ENCODE measurements around the gene PARP15. TPM values are rescaled to one million over a fixed set of nuclear protein-coding genes. Genes with fewer than 3 reads are reported as not detected.
"Not testable (repeated sequence)": the region's sequence is repeated elsewhere in the genome, so short reads cannot be mapped to it uniquely, and the experiment has no call there.

PARP15 gene
- total and polyA plus RNA-seq, 2 experiments from 2014 or later = 0.58 to 0.63 TPM

- Histone ChIP-seq H2AFZ (peak within 1 kb of the TSS; percentile 100), H3K4me2 (peak within 1 kb of the TSS; percentile 91), H3K27me3 (no peaks in the 10 kb centered on the region), H3K36me3 (replicated peaks; ENCODE audit: insufficient read depth, low read depth) (no peaks in the 10 kb centered on the region), H3K9me2 (replicated peaks; ENCODE audit: insufficient read depth) (no peaks in the 10 kb centered on the region), H3K4me1 (ENCODE audit: insufficient read depth) (peaks cover 22% of the 10 kb centered on the region), H3K4me3 (peak within 1 kb of the TSS; percentile 96), H3K9me3 (ENCODE audit: low read depth) (no peaks in the 10 kb centered on the region), H3K27ac (peak within 1 kb of the TSS; percentile 89), H4K20me1 (ENCODE audit: insufficient read depth, poor library complexity, severe bottlenecking) (no peaks in the 10 kb centered on the region), H3K79me2 (peaks cover 35% of the 10 kb centered on the region)
- 3% methylated on average over 29 of the region's 63 CpGs for whole genome bisulfite sequencing (ENCODE audit: low lambda C conversion rate, missing lambda C conversion rate)
- TF ChIP-seq, protein P1, sequence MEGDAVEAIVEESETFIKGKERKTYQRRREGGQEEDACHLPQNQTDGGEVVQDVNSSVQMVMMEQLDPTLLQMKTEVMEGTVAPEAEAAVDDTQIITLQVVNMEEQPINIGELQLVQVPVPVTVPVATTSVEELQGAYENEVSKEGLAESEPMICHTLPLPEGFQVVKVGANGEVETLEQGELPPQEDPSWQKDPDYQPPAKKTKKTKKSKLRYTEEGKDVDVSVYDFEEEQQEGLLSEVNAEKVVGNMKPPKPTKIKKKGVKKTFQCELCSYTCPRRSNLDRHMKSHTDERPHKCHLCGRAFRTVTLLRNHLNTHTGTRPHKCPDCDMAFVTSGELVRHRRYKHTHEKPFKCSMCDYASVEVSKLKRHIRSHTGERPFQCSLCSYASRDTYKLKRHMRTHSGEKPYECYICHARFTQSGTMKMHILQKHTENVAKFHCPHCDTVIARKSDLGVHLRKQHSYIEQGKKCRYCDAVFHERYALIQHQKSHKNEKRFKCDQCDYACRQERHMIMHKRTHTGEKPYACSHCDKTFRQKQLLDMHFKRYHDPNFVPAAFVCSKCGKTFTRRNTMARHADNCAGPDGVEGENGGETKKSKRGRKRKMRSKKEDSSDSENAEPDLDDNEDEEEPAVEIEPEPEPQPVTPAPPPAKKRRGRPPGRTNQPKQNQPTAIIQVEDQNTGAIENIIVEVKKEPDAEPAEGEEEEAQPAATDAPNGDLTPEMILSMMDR (IDR thresholded peaks at IDR 0.05; ENCODE audit: poor library complexity) = peak; percentile 0
- TF ChIP-seq EZH2phosphoT487 (IDR thresholded peaks at IDR 0.05; ENCODE audit: low read depth, severe bottlenecking, unreplicated experiment) (no peak), EZH2 (IDR thresholded peaks at IDR 0.05; ENCODE audit: borderline replicate concordance) (no peak)
- DNase-seq (ENCODE audit: low spot score) = peak; percentile 82
These were observed 103.2 kb downstream of the PARP15 start, which contains the start of gene PARP14 for GRCh38 chr3:122680475-122681283. PARP14 (plus strand) TSS chr3:122680839; CDS start chr3:122680884, 45 bp downstream.

- H3K4me3 ChIP-seq = peak overlapping the region; percentile 96
- 55% methylated on average over 17 of the region's 24 CpGs for WGBS (ENCODE audit: low lambda C conversion rate, missing lambda C conversion rate)
- peak overlapping the region; percentile 91 for H3K4me2 ChIP-seq
- H3K4me1 ChIP-seq (ENCODE audit: insufficient read depth) = peaks cover 22% of the 10 kb centered on the region
- H3K9me2 ChIP-seq (replicated peaks; ENCODE audit: insufficient read depth) = no peaks in the 10 kb centered on the region
- H3K9me3 ChIP-seq (ENCODE audit: low read depth) = no peaks in the 10 kb centered on the region
- H2AFZ ChIP-seq = peak overlapping the region; percentile 100
- H3K36me3 ChIP-seq (replicated peaks; ENCODE audit: insufficient read depth, low read depth) = no peaks in the 10 kb centered on the region
- H4K20me1 ChIP-seq (ENCODE audit: insufficient read depth, poor library complexity, severe bottlenecking) = no peaks in the 10 kb centered on the region
- no peak for DNase-seq (ENCODE audit: low spot score)
- peak overlapping the region; percentile 89 for H3K27ac ChIP-seq
- H3K27me3 ChIP-seq = no peaks in the 10 kb centered on the region
- TF ChIP-seq EZH2phosphoT487 (IDR thresholded peaks at IDR 0.05; ENCODE audit: low read depth, severe bottlenecking, unreplicated experiment) (no peak), EZH2 (IDR thresholded peaks at IDR 0.05; ENCODE audit: borderline replicate concordance) (no peak)
- TF ChIP-seq, protein P1 (IDR thresholded peaks at IDR 0.05; ENCODE audit: poor library complexity) = peak; percentile 0
- H3K79me2 ChIP-seq = peaks cover 35% of the 10 kb centered on the region
These were observed 104.0 kb downstream of the PARP15 start for GRCh38 chr3:122681284-122681973.

- no peak overlapping the region for H3K4me3 ChIP-seq
- no peaks in the 10 kb centered on the region for H3K27me3 ChIP-seq
- H3K27ac ChIP-seq = no peak overlapping the region
- TF ChIP-seq EZH2phosphoT487 (IDR thresholded peaks at IDR 0.05; ENCODE audit: low read depth, severe bottlenecking, unreplicated experiment) = no peak
- TF ChIP-seq, protein P1 (IDR thresholded peaks at IDR 0.05; ENCODE audit: poor library complexity) = no peak
- DNase-seq (ENCODE audit: low spot score) = no peak
- H2AFZ ChIP-seq = peak overlapping the region; percentile 100
- H3K4me1 ChIP-seq (ENCODE audit: insufficient read depth) = peaks cover 22% of the 10 kb centered on the region
- H3K9me3 ChIP-seq (ENCODE audit: low read depth) = no peaks in the 10 kb centered on the region
- H3K79me2 ChIP-seq = peaks cover 35% of the 10 kb centered on the region
- H4K20me1 ChIP-seq (ENCODE audit: insufficient read depth, poor library complexity, severe bottlenecking) = no peaks in the 10 kb centered on the region
- H3K4me2 ChIP-seq = peak overlapping the region; percentile 91
- no peaks in the 10 kb centered on the region for H3K36me3 ChIP-seq (replicated peaks; ENCODE audit: insufficient read depth, low read depth)
- no peaks in the 10 kb centered on the region for H3K9me2 ChIP-seq (replicated peaks; ENCODE audit: insufficient read depth)
- 93% methylated on average over 3 of the region's 3 CpGs for WGBS (ENCODE audit: low lambda C conversion rate, missing lambda C conversion rate)
These were observed 104.5 kb downstream of the PARP15 start for GRCh38 chr3:122681974-122682409.

DNA sequence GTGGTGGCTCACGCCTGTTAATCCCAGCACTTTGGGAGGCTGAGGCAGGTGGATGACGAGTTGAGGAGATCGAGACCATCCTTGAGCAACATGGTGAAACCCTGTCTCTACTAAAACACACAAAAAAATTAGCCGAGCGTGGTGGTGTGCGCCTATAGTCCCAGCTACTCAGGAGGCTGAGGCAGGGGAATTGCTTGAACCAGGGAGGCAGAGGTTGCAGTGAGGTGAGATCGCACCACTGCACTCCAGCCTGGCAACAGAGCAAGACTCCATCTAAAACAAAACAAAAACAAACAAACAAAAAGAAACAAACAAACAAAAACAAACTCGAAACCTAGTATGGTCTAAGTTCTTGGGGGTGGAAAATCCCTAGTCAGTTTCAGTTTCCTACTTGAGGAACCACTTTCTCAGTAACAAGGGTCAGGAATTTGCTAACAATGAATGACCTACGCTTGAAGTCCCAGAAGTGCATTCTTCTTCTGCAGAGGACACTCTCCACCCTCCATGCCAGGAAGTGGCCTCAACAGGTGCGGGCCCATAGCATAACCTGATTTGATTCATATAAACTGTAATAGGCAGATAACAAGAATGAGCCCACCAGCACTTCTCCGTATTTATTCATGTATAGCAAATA is 105.4 kb downstream of the PARP15 start:
- H3K9me3 ChIP-seq (ENCODE audit: low read depth); H3K4me3 ChIP-seq; DNase-seq (ENCODE audit: low spot score); H3K27me3 ChIP-seq; H3K36me3 ChIP-seq (replicated peaks; ENCODE audit: insufficient read depth, low read depth); H4K20me1 ChIP-seq (ENCODE audit: insufficient read depth, poor library complexity, severe bottlenecking); H2AFZ ChIP-seq; H3K9me2 ChIP-seq (replicated peaks; ENCODE audit: insufficient read depth): not testable (repeated sequence)
- Histone ChIP-seq H3K4me2 (peak overlapping the region; percentile 35), H3K4me1 (ENCODE audit: insufficient read depth) (peaks cover 22% of the 10 kb centered on the region), H3K27ac (peak overlapping the region; percentile 42), H3K79me2 (peaks cover 35% of the 10 kb centered on the region)
- WGBS (ENCODE audit: low lambda C conversion rate, missing lambda C conversion rate) = 94% methylated on average over 11 of the region's 11 CpGs
